Measurements from ENCODE around the gene IGF1R.

The IGF1R gene

DNA sequence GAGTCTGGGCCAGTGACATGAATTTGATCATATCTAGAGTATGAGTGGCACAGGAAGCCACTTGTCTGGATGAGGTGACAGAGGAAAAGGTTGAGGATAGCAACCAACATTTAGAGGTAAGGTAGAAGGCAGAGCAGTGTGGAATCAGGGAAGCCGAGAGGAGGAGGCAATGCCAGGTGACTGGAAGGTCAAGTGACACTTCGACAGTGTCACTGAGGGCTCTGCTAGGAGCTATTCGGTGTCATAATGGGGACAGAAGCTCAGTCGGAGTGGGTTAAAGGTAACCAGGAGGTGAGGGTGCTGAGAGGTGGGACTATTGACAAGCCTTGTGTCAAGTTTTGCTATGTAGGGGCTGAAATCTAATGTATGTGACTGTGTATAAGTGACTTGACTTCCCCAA lies 56.7 kb downstream of the IGF1R start:
- DNase-seq (ENCODE audit: low read depth) = no peak

DNA sequence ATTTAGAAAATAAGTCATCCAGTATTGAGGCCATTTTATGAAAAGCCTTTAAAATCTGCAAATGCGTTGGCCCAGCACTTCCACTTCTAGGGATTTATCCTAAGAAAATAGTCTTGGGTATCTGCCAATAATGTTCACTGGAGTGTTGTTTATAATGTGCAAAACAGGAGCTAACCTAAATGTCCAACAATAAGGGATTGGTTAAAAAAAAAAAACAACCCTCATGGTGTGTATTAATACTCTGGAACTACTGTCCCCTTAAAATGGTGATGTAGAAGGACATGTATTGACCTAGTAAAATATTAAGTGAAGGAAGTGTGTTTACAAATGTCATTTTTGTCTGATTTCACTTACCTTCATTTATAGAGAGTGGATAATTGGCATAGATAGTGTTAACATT lies 58.0 kb downstream of the IGF1R start:
- no peak for DNase-seq (ENCODE audit: low read depth)

DNA sequence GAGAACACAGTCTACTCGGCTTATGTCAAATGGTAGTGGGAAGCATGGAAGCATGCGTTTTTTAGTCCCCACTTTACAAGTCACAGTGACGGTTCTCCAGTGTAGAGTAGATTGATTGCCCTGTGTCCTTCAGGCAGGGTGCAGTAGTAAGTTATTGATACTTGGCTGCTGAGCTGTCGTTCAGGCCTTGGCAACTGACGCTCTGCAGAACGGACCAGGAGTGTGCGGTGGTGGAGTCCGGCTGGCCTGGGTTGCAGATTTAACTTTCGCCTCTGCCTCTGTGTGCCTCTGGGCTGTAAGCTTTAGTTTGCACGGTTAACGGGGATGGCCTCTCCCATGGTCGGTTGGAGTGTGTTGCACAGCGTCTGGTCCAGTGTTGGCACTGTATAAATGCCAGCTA lies 58.6 kb downstream of the IGF1R start:
- DNase-seq (ENCODE audit: low read depth) = no peak

DNA sequence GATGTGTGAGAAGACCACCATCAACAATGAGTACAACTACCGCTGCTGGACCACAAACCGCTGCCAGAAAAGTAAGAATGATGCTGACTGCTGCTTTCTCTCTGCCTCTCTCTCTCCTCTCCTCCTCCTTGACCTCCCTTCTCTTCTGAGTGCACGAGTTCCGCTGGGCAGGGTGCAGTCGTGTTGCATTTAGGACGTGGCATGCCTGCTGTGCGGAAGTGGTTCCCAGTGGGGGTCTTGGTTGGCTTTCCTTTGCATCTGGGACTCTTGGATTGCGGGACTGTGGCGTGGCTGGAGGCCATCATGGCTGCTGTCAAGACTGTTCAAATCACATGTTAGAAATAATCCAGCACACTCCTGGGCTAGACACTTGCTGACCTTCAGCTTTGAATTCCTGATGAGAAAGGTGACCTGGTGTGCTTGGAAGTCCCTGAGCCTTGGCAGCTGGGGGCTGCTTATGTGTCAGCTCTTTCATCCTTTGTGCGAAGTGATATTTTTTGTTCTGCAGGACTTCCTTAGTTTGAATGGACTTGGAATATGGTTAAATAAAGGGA lies 59.8 kb downstream of the IGF1R start:
- DNase-seq (ENCODE audit: low read depth) = no peak

DNA sequence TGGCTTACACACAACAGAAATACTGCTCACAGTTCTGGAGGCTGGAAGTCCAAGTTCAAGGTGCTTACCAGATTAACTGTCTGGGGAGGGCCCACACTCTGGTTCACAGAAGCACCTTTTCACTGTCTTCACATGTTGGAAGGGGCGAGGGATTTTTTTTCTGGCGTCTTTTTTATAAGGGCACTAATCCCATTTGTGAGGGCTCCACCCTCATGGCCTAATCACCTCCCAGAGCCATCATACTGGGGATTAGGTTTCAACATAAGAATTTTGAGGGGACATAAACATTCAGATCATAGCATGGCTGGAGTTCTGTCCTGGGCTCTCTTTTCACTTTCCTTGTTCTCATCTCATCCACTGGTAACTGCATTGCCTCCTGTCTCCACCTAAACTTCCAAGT lies 63.5 kb downstream of the IGF1R start:
- DNase-seq (ENCODE audit: low read depth) = no peak

DNA sequence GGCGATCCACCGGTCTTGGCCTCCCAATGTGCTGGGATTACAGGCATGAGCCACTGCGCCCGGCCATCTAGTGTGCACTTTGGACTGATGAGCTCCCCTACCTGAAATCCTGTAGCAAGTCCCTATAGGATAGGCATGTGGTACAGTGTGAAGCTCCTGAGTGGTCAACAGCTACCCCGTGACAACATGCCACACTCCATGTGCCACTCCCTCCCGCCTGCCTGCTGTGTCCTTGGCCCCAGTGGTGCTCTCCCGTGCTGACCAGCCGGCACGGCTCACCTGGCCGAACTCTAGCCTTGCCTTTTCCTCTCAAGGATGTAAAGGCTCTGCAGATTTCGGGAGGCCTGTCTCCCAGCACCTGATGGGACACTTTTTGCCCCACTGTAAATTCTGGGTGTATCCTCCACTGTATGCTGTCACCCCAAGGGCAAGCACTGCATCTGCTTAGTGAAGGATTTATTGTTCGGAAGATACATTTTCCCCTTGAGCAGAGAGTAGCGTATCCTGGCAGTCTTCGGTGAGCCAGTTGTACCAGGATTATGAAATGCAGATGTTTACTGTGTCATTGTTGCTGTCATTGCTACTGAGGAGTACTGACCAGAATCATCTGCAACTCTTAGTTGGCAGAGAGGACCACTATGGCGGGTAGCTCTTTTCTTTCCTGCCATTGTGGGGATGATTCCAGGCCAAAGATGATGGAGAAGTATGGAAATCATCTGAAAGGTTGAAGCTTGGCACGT lies 64.7 kb downstream of the IGF1R start:
- no peak for DNase-seq (ENCODE audit: low read depth)

DNA sequence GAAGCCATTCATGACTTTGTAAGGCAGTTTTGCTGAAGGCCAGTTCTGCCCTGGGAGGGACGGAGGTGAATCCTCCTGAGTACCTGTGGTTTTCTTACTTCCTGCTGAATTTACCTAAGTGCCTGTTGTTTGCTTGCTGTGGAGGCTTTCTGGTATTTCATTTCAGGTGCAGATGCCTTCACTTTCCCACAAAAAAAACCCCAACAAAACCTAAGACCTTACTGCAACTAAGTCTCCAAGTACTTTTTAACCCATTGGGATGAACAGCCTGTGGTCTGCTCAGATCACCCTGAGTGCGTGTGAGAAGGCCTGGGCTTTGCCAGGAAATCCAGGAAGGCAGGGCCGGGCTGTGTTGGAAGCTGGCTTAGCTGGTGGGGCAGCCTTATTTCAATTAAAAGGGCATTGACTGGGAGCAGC lies 65.3 kb downstream of the IGF1R start:
- DNase-seq (ENCODE audit: low read depth) = no peak

DNA sequence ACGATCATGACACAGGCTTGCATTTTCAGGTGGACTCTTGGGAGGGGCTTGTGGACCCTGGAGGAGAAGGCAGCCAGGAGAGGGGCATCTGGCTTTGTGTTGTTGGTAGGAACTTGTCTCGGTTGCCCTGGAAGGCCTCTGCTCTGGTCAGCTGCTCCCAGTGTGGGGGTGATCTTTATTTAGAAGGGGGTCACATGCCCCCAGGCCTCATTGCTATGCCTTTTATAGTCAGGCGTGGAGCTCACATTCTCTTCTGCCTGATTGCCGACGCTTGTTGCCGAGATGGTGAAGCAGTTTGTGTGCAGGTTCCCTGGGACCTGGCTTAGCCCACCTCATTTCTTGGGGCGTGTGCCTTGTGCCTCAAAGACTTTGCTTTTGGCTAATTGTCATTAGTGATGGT lies 66.6 kb downstream of the IGF1R start:
- DNase-seq (ENCODE audit: low read depth) = no peak

DNA sequence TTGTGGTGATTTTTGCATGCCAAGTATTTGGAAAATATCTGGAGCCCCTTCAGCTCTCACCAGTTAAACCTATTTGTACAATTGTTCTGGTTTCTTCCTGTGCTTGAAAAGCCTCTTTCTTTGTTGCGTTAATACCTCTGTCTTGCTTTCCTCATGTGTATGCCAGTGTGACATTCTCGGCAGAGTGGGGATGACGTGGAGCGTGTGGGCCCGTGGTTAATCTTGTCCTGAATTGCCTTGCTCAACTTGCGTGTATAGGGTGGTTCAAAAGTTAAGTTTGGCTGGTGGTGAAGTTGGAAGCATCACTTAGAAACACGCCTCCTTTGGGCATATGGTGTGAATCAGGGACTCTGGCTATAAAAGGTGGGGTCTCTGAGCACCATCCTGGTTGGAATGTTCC lies 67.1 kb downstream of the IGF1R start:
- no peak for DNase-seq (ENCODE audit: low read depth)

DNA sequence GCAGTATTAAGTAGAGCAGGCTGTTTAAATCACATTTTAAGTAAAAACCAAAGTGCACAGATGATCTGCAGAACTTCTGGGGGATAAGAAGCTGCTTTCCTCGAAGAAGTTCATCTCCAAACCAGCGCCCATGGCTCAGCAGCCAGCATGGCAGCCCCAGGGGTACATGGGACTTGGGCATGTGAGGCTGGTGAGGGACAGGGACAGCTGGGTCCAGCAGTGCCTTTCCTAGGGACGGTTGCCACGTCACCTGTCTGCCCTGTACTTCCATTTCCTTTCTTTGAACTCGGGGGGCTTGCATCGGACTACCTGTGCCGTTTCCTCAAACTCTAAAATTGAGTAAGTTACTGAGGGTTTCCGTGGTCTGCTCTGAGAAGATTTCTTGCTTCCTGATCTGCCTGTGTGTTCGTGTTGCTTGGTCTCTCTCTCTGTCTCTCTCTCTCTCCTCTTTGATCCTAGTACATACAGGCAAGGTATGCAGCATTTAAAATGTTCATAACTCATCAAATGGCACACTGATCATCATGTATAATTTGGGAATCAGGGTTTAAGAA lies 67.6 kb downstream of the IGF1R start:
- no peak for DNase-seq (ENCODE audit: low read depth)

DNA sequence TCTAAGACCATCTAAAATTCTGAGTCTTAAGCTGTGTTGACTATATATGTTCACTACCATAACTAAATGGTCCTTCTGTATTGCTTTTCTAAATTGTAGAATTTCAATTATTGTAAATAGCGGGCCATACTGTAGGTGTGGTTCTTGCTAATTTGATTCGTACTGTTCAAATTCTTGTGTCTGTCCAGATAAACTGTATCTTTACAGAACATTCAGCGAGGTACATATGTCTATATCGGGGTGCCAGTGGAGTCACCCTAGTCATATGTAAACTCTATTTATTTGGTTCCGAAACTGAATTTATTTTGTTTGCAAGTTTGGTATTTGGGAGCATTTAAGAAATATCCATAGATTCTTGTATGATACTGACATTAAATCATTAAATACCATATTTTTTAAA lies 69.0 kb downstream of the IGF1R start:
- no peak for DNase-seq (ENCODE audit: low read depth)

DNA sequence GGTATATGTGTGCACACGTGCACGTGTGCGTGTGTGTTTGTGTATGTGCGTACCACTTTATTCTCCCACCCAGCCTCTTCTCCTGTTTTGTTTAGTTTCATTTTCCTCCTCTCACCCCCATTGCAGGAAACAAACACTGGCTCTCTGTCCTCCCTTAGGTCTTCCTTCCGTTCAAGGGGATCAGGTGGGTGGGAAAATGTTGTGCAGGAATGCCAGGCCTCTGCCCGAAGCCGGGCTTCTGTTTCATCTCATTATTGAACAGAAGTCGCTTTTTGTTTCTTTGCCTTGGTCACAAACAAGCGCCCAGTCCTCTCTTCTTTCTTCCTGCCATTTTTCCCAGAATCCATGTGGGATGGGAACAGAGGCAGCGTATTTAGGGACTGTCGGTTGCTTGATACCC lies 69.6 kb downstream of the IGF1R start:
- DNase-seq (ENCODE audit: low read depth) = no peak

DNA sequence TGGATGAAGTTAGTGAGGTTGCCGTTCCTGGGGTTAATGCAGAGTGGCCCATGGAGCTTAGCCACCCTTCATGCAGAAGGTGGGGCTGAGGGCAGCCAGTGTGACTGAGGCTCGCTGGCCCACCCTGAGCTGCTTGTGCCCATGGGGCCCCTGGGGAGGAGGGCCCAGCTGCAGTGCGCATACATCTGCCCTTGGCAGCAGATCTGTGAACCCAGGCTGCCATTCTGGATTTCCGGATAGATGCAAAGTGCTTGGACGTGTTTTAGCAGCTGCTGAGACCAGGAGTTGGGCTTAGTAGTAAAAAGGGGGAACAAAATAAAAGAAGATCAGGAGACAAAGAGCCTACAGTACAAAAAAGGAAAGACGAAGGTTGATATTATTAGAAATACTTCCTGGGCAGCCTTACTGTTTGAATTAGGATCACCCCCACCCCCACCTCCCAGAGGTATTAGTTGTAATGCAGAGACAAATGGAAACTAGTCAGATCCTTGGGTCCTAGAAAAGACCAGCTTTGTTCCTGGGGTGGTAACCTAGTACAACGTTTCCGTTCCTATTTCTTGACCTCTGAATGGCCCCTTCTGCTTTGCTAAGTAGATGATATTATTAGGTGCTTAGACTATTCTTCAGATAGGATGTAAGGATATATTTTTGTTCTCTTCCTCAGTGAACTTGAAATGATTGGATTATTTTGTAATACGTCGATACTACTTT lies 70.2 kb downstream of the IGF1R start:
- no peak for DNase-seq (ENCODE audit: low read depth)

DNA sequence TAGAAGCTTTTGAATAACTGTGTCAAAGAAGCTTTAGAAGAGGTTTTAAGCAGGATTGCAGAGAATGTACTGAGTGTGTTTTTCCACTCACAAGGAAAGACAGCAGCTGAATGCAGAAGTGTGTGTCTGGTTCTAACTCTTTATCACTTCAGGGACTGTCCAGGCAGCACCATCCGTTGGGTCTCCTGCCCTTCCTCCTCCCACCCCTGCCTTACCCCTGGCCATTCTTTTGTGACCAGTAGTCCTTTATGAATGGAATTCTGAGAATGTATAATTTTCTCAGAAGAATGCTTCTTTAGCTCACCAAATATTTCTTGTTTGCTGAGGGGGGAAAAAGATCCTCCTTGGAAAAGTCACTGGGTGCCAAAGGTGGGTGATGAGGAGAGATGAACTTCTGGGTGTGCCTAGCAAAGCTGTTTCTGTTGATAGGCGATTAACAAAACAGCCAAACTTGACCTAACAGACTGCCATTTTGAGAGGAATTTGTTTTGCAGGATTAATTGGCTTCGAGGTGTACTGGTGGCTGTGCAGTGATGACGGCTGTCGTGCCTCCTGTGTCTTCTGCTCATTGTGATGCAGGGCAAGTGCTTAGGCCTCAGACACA lies 70.9 kb downstream of the IGF1R start:
- DNase-seq (ENCODE audit: low read depth) = no peak

DNA sequence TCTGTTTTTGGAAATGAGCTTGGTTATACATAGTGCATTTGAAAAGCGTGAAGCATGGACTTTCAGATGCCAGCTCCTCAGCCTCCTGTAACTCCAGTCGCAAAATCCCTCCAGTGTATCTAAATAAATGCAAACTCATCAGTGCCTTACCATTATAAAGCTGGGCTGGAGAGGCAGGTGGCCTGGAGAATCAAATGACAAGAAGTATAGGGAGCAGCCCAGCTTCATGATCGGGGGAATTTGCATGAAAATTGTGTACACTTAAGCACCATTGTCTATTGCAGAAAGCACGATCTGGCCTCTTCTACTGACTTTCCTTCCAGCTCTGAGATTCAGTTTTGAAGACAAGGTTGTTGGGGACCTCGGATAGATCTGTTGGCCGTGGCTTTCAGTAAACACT lies 71.7 kb downstream of the IGF1R start:
- no peak for DNase-seq (ENCODE audit: low read depth)

DNA sequence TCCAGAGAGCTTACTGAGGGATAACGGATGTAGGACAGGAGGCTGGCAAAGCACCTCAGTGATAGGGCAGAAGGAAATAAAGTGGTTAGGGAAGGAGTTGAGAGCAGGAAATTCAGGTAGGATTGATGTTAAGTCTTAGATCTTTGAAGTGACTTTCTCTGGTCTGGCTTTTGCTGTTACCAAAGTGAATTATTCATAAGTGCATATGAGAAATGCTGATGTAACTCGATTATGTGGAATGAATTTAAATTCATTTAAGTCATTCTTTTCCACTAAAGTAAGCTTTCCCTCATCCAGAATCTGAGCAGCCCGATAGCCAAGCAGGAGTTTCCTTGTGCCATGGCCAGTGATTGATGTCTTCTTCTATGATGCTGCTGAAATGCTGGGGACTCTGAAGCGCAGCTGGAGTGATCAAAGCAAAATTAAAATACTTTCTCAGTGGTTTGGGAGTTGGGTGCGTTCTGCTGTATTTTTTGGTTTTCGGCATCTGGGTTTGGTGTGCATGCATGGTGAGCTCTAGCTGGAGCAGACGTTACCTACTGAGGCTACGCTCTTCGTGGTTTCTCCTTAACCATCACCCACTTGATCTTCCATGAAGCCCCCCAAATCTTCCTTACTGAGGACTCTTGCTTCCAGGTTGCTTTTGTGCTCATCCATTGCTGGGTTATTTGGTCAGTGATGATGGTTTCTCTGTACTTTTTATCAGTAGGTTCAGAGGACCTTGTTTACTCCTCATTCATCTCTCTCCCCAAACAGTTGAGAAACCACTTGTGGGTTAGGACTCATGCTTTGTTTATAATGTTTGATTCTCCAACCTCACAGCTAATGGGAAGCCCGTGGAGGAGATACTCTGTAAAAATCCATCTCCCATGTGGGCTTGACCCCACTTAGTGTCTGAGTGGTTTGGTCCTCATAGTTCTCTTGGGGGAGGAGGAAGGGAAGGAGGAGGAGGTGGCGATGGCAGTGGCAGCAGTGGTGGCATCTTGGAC lies 72.5 kb downstream of the IGF1R start:
- no peak for DNase-seq (ENCODE audit: low read depth)

DNA sequence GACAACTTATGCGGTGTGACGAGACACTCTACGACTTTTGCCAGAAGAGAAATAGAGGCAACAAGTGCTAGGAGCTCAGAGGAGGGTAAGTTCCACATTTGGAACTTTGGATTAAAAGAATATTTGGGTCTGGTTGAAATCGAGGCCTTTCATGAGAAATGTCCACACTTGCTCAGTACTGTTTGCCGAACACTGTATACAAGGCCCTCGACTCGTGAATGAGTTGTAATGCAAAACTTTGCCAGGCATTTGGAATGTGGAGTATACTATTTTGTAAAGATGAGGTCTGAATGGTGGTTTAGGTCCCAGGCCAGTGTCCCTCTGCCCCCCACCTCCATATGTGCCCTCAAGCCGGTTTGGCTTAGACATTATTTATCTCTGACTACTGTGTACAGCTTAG lies 73.9 kb downstream of the IGF1R start:
- no peak for DNase-seq (ENCODE audit: low read depth)

DNA sequence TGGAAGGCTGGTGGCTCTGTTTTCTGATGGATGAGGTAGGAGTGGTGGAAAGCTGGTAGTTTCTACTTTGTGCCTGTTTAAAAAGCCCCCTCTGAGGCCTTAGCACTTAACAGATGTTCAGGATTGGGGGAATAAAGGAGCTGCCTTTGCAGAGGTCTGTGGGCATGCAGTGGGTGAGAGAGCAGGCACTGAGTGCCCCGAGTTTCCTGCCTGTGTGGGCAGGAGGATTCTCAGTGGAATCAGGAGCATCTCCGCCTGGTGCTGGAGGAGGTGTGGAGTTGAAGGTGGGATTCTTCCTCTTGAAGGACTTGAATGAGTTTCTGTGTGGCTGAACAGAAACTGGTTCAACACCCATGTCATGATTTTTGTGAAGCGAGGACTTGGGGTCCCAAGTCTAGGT lies 74.3 kb downstream of the IGF1R start:
- DNase-seq (ENCODE audit: low read depth) = no peak

DNA sequence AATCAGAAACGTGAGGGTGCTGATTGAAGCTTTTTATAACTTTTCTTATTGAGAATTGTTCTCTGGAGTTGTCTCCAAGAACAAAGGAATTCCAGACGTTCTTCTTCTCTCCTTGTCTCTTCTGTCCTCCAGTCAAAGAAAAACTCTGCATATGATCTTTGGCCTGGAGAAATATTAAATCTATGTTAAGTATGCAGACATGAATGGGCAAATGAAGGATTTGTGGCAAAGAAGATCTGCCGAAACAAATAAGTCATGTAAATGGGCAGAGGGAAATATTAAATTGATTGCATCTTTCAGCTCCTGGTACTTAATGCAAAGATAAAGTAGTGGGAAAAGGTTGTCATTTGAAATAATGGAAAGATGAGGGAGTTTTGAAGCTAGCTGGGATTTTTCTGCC lies 74.9 kb downstream of the IGF1R start:
- DNase-seq (ENCODE audit: low read depth) = no peak

DNA sequence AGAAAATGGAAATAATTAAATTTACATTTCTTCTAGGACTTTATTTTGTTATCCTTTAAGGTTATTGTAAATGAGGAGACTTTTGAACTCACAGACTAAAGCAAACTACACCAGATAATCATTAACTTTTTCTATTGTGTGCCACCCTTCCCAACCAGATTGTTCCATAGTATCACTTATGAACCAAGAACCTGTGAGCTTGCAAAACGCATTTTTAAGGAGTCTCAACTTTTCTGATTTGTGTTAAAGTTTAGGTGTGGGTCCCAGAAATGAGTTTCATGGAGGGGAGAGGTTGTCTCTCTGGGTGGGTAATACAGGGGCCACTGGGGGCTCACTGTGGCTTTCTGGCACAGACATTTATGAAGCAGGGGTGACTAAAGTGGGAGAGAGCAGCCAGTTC lies 75.7 kb downstream of the IGF1R start:
- no peak for DNase-seq (ENCODE audit: low read depth)

DNA sequence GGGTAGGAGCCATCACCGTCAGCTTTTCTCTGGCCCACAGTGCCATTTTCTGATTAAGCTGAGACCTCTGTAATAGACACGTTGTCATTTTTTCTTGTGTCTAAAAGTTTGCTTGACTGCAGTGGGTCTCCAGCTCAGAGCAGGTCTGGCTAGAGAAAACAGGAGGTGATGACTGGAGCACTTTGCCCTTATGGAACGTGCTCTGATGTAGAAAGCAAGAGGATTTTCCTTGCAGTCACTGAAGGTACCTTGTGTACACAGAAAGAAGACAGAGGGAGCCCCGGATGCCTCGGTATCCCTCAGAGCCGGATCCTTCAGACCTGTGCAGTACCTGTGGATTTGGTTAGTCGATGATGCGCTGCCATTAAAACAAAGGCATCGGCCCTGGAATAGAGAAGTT lies 76.2 kb downstream of the IGF1R start:
- DNase-seq (ENCODE audit: low read depth) = no peak

DNA sequence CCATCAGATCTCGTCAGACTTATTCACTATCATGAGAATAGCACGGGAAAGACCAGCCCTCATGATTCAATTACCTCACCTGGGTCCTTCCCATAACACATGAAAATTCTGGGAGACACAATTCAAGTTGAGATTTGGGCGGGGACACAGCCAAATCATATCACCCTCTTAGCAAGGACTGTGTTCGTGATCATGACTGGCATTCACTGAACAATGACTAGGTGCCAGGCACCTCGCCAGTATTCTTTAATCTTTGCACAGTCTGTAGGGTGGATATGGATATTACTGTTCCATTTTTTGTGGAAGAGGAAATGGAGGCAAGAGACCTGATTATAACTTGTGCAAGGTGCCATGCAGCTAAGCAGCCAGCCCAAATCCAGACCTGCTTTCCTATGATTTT lies 77.5 kb downstream of the IGF1R start:
- DNase-seq (ENCODE audit: low read depth) = no peak

All from activated T-helper 1 cell treated with Interleukin-2 at 50 U/mL for 16 hours (primary cell).